Fibroblast of lung (primary cell): ENCODE measurements around the gene FAM170B. TPM values are rescaled to one million over a fixed set of nuclear protein-coding genes. Genes with fewer than 3 reads are reported as not detected.
A peak's percentile ranks its signal among the peaks of the same experiment; 100 is the strongest.

Source experiments
- DNase-seq, 2 donors: peaks; one replicate each; pipeline versions ENCODE4 v3.0.0 to v3.0.0-alpha.2; 2010; ENCODE audit warnings: low read depth in 2 of 2
- H2AFZ ChIP-seq: 2 replicates; pipeline ENCODE4 v1.5.1; 2012; ENCODE audit warnings: low read length, control low read depth, inconsistent platforms
- H3K27ac ChIP-seq: 2 replicates; pipeline ENCODE4 v1.5.1; 2011; ENCODE audit warnings: low read length, control low read depth; ENCODE audit not compliant: insufficient read depth
- H3K27me3 ChIP-seq: 2 replicates; pipeline ENCODE4 v1.5.1; 2011; ENCODE audit warnings: mild to moderate bottlenecking, low read length; ENCODE audit not compliant: control insufficient read depth, insufficient read depth
- H3K36me3 ChIP-seq: 2 replicates; pipeline ENCODE4 v1.5.1; 2011; ENCODE audit warnings: low read length; ENCODE audit not compliant: control insufficient read depth, insufficient read depth
- H3K4me1 ChIP-seq: 2 replicates; pipeline ENCODE4 v1.5.1; 2011; ENCODE audit warnings: low read length; ENCODE audit not compliant: control insufficient read depth, insufficient read depth; ENCODE audit errors: extremely low read depth
- H3K4me2 ChIP-seq: 2 replicates; pipeline ENCODE4 v1.5.1; 2011; ENCODE audit warnings: low read length, control low read depth; ENCODE audit not compliant: insufficient read depth; ENCODE audit errors: extremely low read depth
- H3K4me3 ChIP-seq, 4 experiments: fragments of 200-600 bp in 1 of 4; sonication (generic) in 1 of 4; replicated peaks in 1 of 4; 2 replicates each; pipeline ENCODE4 v1.5.1; 2011 to 2016; ENCODE audit warnings: low read length in 4 of 4, low read depth in 3 of 4, mild to moderate bottlenecking in 3 of 4, control low read depth in 2 of 4, inconsistent platforms in 1 of 4, mixed read lengths in 1 of 4; ENCODE audit not compliant: insufficient read depth in 1 of 4; ENCODE audit errors: control extremely low read depth in 1 of 4
- H3K79me2 ChIP-seq: 2 replicates; pipeline ENCODE4 v1.5.1; 2012; ENCODE audit warnings: mild to moderate bottlenecking, low read length, inconsistent platforms; ENCODE audit not compliant: control insufficient read depth, insufficient read depth
- H3K9ac ChIP-seq: 2 replicates; pipeline ENCODE4 v1.5.1; 2011; ENCODE audit warnings: mild to moderate bottlenecking, low read length, control low read depth; ENCODE audit not compliant: insufficient read depth
- H3K9me3 ChIP-seq: 2 replicates; pipeline ENCODE4 v1.5.1; 2012; ENCODE audit warnings: low read depth, low read length; ENCODE audit not compliant: control insufficient read depth, insufficient read depth
- H4K20me1 ChIP-seq: 2 replicates; pipeline ENCODE4 v1.5.1; 2011; ENCODE audit warnings: low read length; ENCODE audit not compliant: control insufficient read depth, insufficient read depth; ENCODE audit errors: extremely low read depth
- CTCF ChIP-seq, 2 donors: IDR thresholded peaks in 1 of 2; conservative IDR thresholded peaks in 1 of 2; 1 replicate in 1 of 2; 2 replicates in 1 of 2; pipeline ENCODE4 v1.5.1; 2011 to 2012; ENCODE audit warnings: low read length in 2 of 2, control low read depth in 1 of 2, inconsistent platforms in 1 of 2, low read depth in 1 of 2, mild to moderate bottlenecking in 1 of 2
- EZH2 ChIP-seq: IDR thresholded peaks from 2 replicates; pipeline ENCODE4 v1.5.1; 2012; ENCODE audit warnings: low read length, control low read depth, mild to moderate bottlenecking; ENCODE audit errors: missing control alignments
- polyA plus RNA-seq, 2 donors: library from polyadenylated mRNA; depleted of rRNA in 1 of 2; stranded (reverse) in 1 of 2; unstranded in 1 of 2; fragments of >200 nt; gene quantifications; 2 replicates each; pipeline ENCODE4 v1.2.1, GENCODE V29; 2011 to 2012; ENCODE audit warnings: missing spikeins in 1 of 2
- total RNA-seq: library from RNA; depleted of rRNA; stranded (reverse); fragments of >200 nt; gene quantifications from 2 replicates; pipeline ENCODE4 v1.2.1, GENCODE V29; 2014

FAM170B gene
- total and polyA plus RNA-seq, 2 donors (not counting 1 experiment from before 2014, with no cell fraction given) = not detected

GRCh38 chr10:49119746-49120145 lies 14.1 kb downstream of the FAM170B start:
- DNase-seq = peak in 1 of 2 donors; percentile 57
- Histone ChIP-seq H3K4me3 (no peak overlapping the region), H3K79me2 (no peaks in the 10 kb centered on the region), H3K27ac (no peak overlapping the region), H2AFZ (no peak overlapping the region), H3K9me3 (no peaks in the 10 kb centered on the region), H3K4me1 (no peaks in the 10 kb centered on the region), H3K27me3 (peaks cover 9% of the 10 kb centered on the region), H3K4me2 (no peak overlapping the region), H3K9ac (no peak overlapping the region), H4K20me1 (no peaks in the 10 kb centered on the region), H3K36me3 (no peaks in the 10 kb centered on the region)
- TF ChIP-seq CTCF (conservative IDR thresholded peaks at IDR 0.05 in 1 of 2, IDR thresholded peaks at IDR 0.05 in 1 of 2; ENCODE audit: low read depth in 1 of 2, low read length in 2 of 2) (no peak), EZH2 (no peak)

GRCh38 chr10:49118430-49119074 lies 15.3 kb downstream of the FAM170B start:
- Histone ChIP-seq H3K27ac (no peak overlapping the region), H3K36me3 (no peaks in the 10 kb centered on the region), H3K27me3 (peaks cover 6% of the 10 kb centered on the region), H3K4me2 (no peak overlapping the region), H3K9ac (no peak overlapping the region), H3K9me3 (no peaks in the 10 kb centered on the region), H4K20me1 (no peaks in the 10 kb centered on the region), H3K79me2 (no peaks in the 10 kb centered on the region), H3K4me3 (no peak overlapping the region), H3K4me1 (no peaks in the 10 kb centered on the region), H2AFZ (no peak overlapping the region)
- TF ChIP-seq CTCF (conservative IDR thresholded peaks at IDR 0.05 in 1 of 2, IDR thresholded peaks at IDR 0.05 in 1 of 2; ENCODE audit: low read depth in 1 of 2, low read length in 2 of 2) (no peak), EZH2 (no peak)
- DNase-seq = no peak

GRCh38 chr10:49117376-49118070 lies 16.3 kb downstream of the FAM170B start:
- DNase-seq = no peak
- H2AFZ ChIP-seq = no peak overlapping the region
- no peak for TF ChIP-seq EZH2
- no peak for TF ChIP-seq CTCF (conservative IDR thresholded peaks at IDR 0.05 in 1 of 2, IDR thresholded peaks at IDR 0.05 in 1 of 2; ENCODE audit: low read depth in 1 of 2, low read length in 2 of 2)
- H3K79me2 ChIP-seq = no peaks in the 10 kb centered on the region
- no peaks in the 10 kb centered on the region for H4K20me1 ChIP-seq
- peaks cover 6% of the 10 kb centered on the region for H3K27me3 ChIP-seq
- H3K4me1 ChIP-seq = no peaks in the 10 kb centered on the region
- H3K36me3 ChIP-seq = no peaks in the 10 kb centered on the region
- no peak overlapping the region for H3K27ac ChIP-seq
- H3K4me3 ChIP-seq = no peak overlapping the region
- H3K9me3 ChIP-seq = no peaks in the 10 kb centered on the region
- H3K4me2 ChIP-seq = no peak overlapping the region
- no peak overlapping the region for H3K9ac ChIP-seq
